ENCODE results near the gene ZNF136. TPM values are rescaled to one million over a fixed set of nuclear protein-coding genes. Genes with fewer than 3 reads are reported as not detected.

Gene ZNF136
- 24.7 TPM for total RNA-seq
- polyA plus RNA-seq: 7.4 TPM

GRCh38 chr19:12162882-12163806 is at the start of gene ZNF136:
Gene ZNF136 (plus strand): TSS chr19:12163096. CDS start chr19:12163204, 108 bp downstream.
- no peaks in the 10 kb centered on the region for H3K4me1 ChIP-seq (ENCODE audit: insufficient read depth)
- under 1% methylated on average over 57 of the region's 57 CpGs for WGBS
- H3K27ac ChIP-seq (ENCODE audit: low read depth): peak within 1 kb of the TSS; percentile 87
- H3K4me3 ChIP-seq (ENCODE audit: low read depth, low read length): peak within 1 kb of the TSS; percentile 91
- H3K36me3 ChIP-seq (ENCODE audit: insufficient read depth): no peaks in the 10 kb centered on the region
- peak; percentile 89 for DNase-seq (ENCODE audit: extremely low spot score)

- Histone ChIP-seq H3K4me3 (ENCODE audit: low read depth, low read length) (no peak overlapping the region), H3K4me1 (ENCODE audit: insufficient read depth) (no peaks in the 10 kb centered on the region), H3K27ac (ENCODE audit: low read depth) (no peak overlapping the region), H3K36me3 (ENCODE audit: insufficient read depth) (peaks cover 3% of the 10 kb centered on the region)
- DNase-seq (ENCODE audit: extremely low spot score): no peak
- WGBS: 89% methylated on average over 5 of the region's 5 CpGs
Observed at GRCh38 chr19:12113121-12113520, 49.8 kb upstream of the ZNF136 start.

- no peak for DNase-seq (ENCODE audit: extremely low spot score)
- no peaks in the 10 kb centered on the region for H3K36me3 ChIP-seq (ENCODE audit: insufficient read depth)
- no peaks in the 10 kb centered on the region for H3K4me1 ChIP-seq (ENCODE audit: insufficient read depth)
- no peak overlapping the region for H3K27ac ChIP-seq (ENCODE audit: low read depth)
- WGBS: 73% methylated on average over 33 of the region's 33 CpGs
- H3K4me3 ChIP-seq (ENCODE audit: low read depth, low read length): no peak overlapping the region
Observed at GRCh38 chr19:12117201-12117970, 45.5 kb upstream of the ZNF136 start.

GRCh38 chr19:12126707-12127106 is 36.2 kb upstream of the ZNF136 start:
- H3K27ac ChIP-seq (ENCODE audit: low read depth): no peak overlapping the region
- H3K36me3 ChIP-seq (ENCODE audit: insufficient read depth): no peaks in the 10 kb centered on the region
- WGBS: 28% methylated on average over 2 of the region's 2 CpGs
- H3K4me1 ChIP-seq (ENCODE audit: insufficient read depth): no peaks in the 10 kb centered on the region
- no peak for DNase-seq (ENCODE audit: extremely low spot score)
- H3K4me3 ChIP-seq (ENCODE audit: low read depth, low read length): no peak overlapping the region

GRCh38 chr19:12133069-12133468 is 29.8 kb upstream of the ZNF136 start:
- WGBS: 97% methylated on average over 3 of the region's 3 CpGs
- Histone ChIP-seq H3K36me3 (ENCODE audit: insufficient read depth) (peaks cover 20% of the 10 kb centered on the region), H3K27ac (ENCODE audit: low read depth) (no peak overlapping the region), H3K4me1 (ENCODE audit: insufficient read depth) (no peaks in the 10 kb centered on the region), H3K4me3 (ENCODE audit: low read depth, low read length) (no peak overlapping the region)
- DNase-seq (ENCODE audit: extremely low spot score): no peak

- WGBS: 83% methylated on average over 7 of the region's 7 CpGs
- Histone ChIP-seq H3K4me1 (ENCODE audit: insufficient read depth) (no peaks in the 10 kb centered on the region), H3K27ac (ENCODE audit: low read depth) (no peak overlapping the region), H3K4me3 (ENCODE audit: low read depth, low read length) (no peak overlapping the region), H3K36me3 (ENCODE audit: insufficient read depth) (peaks cover 18% of the 10 kb centered on the region)
- DNase-seq (ENCODE audit: extremely low spot score): no peak
Observed at GRCh38 chr19:12137221-12137940, 25.5 kb upstream of the ZNF136 start.

- H3K27ac ChIP-seq (ENCODE audit: low read depth): no peak overlapping the region
- peak overlapping the region; percentile 77 for H3K4me3 ChIP-seq (ENCODE audit: low read depth, low read length)
- H3K4me1 ChIP-seq (ENCODE audit: insufficient read depth): no peaks in the 10 kb centered on the region
- WGBS: 18% methylated on average over 13 of the region's 13 CpGs
- H3K36me3 ChIP-seq (ENCODE audit: insufficient read depth): peaks cover 6% of the 10 kb centered on the region
- DNase-seq (ENCODE audit: extremely low spot score): no peak
Observed at GRCh38 chr19:12139269-12139668, 23.6 kb upstream of the ZNF136 start.

- under 1% methylated on average over 49 of the region's 49 CpGs for WGBS
- DNase-seq (ENCODE audit: extremely low spot score): peak; percentile 90
- H3K36me3 ChIP-seq (ENCODE audit: insufficient read depth): peaks cover 4% of the 10 kb centered on the region
- peak within 1 kb of the TSS; percentile 77 for H3K4me3 ChIP-seq (ENCODE audit: low read depth, low read length)
- H3K4me1 ChIP-seq (ENCODE audit: insufficient read depth): no peaks in the 10 kb centered on the region
- H3K27ac ChIP-seq (ENCODE audit: low read depth): peak within 1 kb of the TSS; percentile 84
Observed at GRCh38 chr19:12139885-12140544, 22.9 kb upstream of the ZNF136 start, which contains the start of gene ZNF20. Gene ZNF20 (minus strand): TSS chr19:12140350. CDS start chr19:12140182, 168 bp downstream.

- H3K27ac ChIP-seq (ENCODE audit: low read depth): no peak overlapping the region
- WGBS: 5% methylated on average over 17 of the region's 17 CpGs
- H3K4me1 ChIP-seq (ENCODE audit: insufficient read depth): no peaks in the 10 kb centered on the region
- peak overlapping the region; percentile 77 for H3K4me3 ChIP-seq (ENCODE audit: low read depth, low read length)
- H3K36me3 ChIP-seq (ENCODE audit: insufficient read depth): peaks cover 6% of the 10 kb centered on the region
- peak; percentile 61 for DNase-seq (ENCODE audit: extremely low spot score)
Observed at GRCh38 chr19:12140545-12141404, 22.1 kb upstream of the ZNF136 start.

- Histone ChIP-seq H3K4me3 (ENCODE audit: low read depth, low read length) (no peak overlapping the region), H3K4me1 (ENCODE audit: insufficient read depth) (no peaks in the 10 kb centered on the region), H3K36me3 (ENCODE audit: insufficient read depth) (peaks cover 7% of the 10 kb centered on the region), H3K27ac (ENCODE audit: low read depth) (no peak overlapping the region)
- no peak for DNase-seq (ENCODE audit: extremely low spot score)
- WGBS: 58% methylated on average over 10 of the region's 10 CpGs
Observed at GRCh38 chr19:12141405-12141736, 21.5 kb upstream of the ZNF136 start.

- DNase-seq (ENCODE audit: extremely low spot score): no peak
- 95% methylated on average over 8 of the region's 8 CpGs for WGBS
- H3K27ac ChIP-seq (ENCODE audit: low read depth): no peak overlapping the region
- no peaks in the 10 kb centered on the region for H3K4me1 ChIP-seq (ENCODE audit: insufficient read depth)
- no peak overlapping the region for H3K4me3 ChIP-seq (ENCODE audit: low read depth, low read length)
- peaks cover 7% of the 10 kb centered on the region for H3K36me3 ChIP-seq (ENCODE audit: insufficient read depth)
Observed at GRCh38 chr19:12145348-12145747, 17.5 kb upstream of the ZNF136 start.

- DNase-seq (ENCODE audit: extremely low spot score): no peak
- Histone ChIP-seq H3K36me3 (ENCODE audit: insufficient read depth) (no peaks in the 10 kb centered on the region), H3K27ac (ENCODE audit: low read depth) (no peak overlapping the region), H3K4me3 (ENCODE audit: low read depth, low read length) (peak overlapping the region; percentile 79), H3K4me1 (ENCODE audit: insufficient read depth) (no peaks in the 10 kb centered on the region)
- WGBS: 16% methylated on average over 11 of the region's 11 CpGs
Observed at GRCh38 chr19:12155324-12155860, 7.5 kb upstream of the ZNF136 start.

All from urinary bladder (tissue), 4 donors.